Neural crest cell (in vitro differentiated cells): Measurements from ENCODE around the gene EXOSC2. TPM values are rescaled to one million over a fixed set of nuclear protein-coding genes. Genes with fewer than 3 reads are reported as not detected.
A peak's percentile ranks its signal among the peaks of the same experiment; 100 is the strongest.

Experiments
- DNase-seq: peaks from one replicate; pipeline ENCODE4 v3.0.0; 2021; ENCODE audit warnings: low read depth, mixed read lengths, low spot score
- H3K27ac Mint-ChIP-seq: one replicate; pipeline ENCODE4 v1.8.0; 2021; ENCODE audit warnings: mild to moderate bottlenecking, mixed read lengths; ENCODE audit not compliant: unreplicated experiment
- H3K27me3 Mint-ChIP-seq: 2 replicates; pipeline ENCODE4 v1.8.0; 2021; ENCODE audit warnings: low read depth, mild to moderate bottlenecking, mixed read lengths
- H3K36me3 Mint-ChIP-seq: 2 replicates; pipeline ENCODE4 v1.8.0; 2021; ENCODE audit warnings: low read depth, mild to moderate bottlenecking, mixed read lengths
- H3K4me1 Mint-ChIP-seq: 2 replicates; pipeline ENCODE4 v1.8.0; 2021; ENCODE audit warnings: mixed read lengths
- H3K4me3 Mint-ChIP-seq: one replicate; pipeline ENCODE4 v1.8.0; 2021; ENCODE audit warnings: mild to moderate bottlenecking, mixed read lengths
- H3K9me3 Mint-ChIP-seq: 2 replicates; pipeline ENCODE4 v1.8.0; 2021; ENCODE audit warnings: mixed read lengths
- CTCF ChIP-seq: fragments of 200-600 bp; sonication (generic); conservative IDR thresholded peaks from 2 replicates; pipeline ENCODE4 v1.5.0; 2021; ENCODE audit warnings: antibody characterized with exemption, mild to moderate bottlenecking
- total RNA-seq: library from RNA; stranded (reverse); gene quantifications from 2 replicates; pipeline ENCODE4 v1.2.1, GENCODE V29; 2021

Gene EXOSC2
- total RNA-seq, 1 donor from 2014 or later = 103 TPM

- Mint-ChIP-seq H3K9me3 (no peaks in the 10 kb centered on the region), H3K4me1 (peaks cover 58% of the 10 kb centered on the region), H3K4me3 (peak overlapping the region; percentile 94), H3K27me3 (no peaks in the 10 kb centered on the region), H3K36me3 (peaks cover 14% of the 10 kb centered on the region), H3K27ac (peak overlapping the region; percentile 82)
- TF ChIP-seq CTCF = no peak
- DNase-seq = no peak
These were observed 517 bp upstream of the EXOSC2 start for GRCh38 chr9:130693101-130693425.

- no peaks in the 10 kb centered on the region for H3K9me3 Mint-ChIP-seq
- H3K4me3 Mint-ChIP-seq = peak overlapping the region; percentile 94
- no peak for DNase-seq
- TF ChIP-seq CTCF = no peak
- no peaks in the 10 kb centered on the region for H3K27me3 Mint-ChIP-seq
- peaks cover 21% of the 10 kb centered on the region for H3K36me3 Mint-ChIP-seq
- peak overlapping the region; percentile 87 for H3K27ac Mint-ChIP-seq
- peaks cover 58% of the 10 kb centered on the region for H3K4me1 Mint-ChIP-seq
These were observed 625 bp downstream of the EXOSC2 start for GRCh38 chr9:130694205-130694604.

GRCh38 chr9:130696139-130696650 lies 2.6 kb downstream of the EXOSC2 start:
- Mint-ChIP-seq H3K9me3 (no peaks in the 10 kb centered on the region), H3K27me3 (no peaks in the 10 kb centered on the region), H3K36me3 (peaks cover 24% of the 10 kb centered on the region), H3K27ac (no peak overlapping the region), H3K4me1 (peaks cover 53% of the 10 kb centered on the region), H3K4me3 (peak overlapping the region; percentile 38)
- TF ChIP-seq CTCF = no peak
- no peak for DNase-seq

- no peak overlapping the region for H3K27ac Mint-ChIP-seq
- TF ChIP-seq CTCF = no peak
- H3K4me3 Mint-ChIP-seq = peak overlapping the region; percentile 50
- H3K9me3 Mint-ChIP-seq = no peaks in the 10 kb centered on the region
- DNase-seq = no peak
- H3K27me3 Mint-ChIP-seq = no peaks in the 10 kb centered on the region
- peaks cover 57% of the 10 kb centered on the region for H3K4me1 Mint-ChIP-seq
- peaks cover 24% of the 10 kb centered on the region for H3K36me3 Mint-ChIP-seq
These were observed 3.4 kb downstream of the EXOSC2 start for GRCh38 chr9:130696996-130697395.

GRCh38 chr9:130698514-130698913 lies 4.9 kb downstream of the EXOSC2 start:
- peak overlapping the region; percentile 33 for H3K4me3 Mint-ChIP-seq
- DNase-seq = no peak
- peaks cover 32% of the 10 kb centered on the region for H3K36me3 Mint-ChIP-seq
- H3K27ac Mint-ChIP-seq = no peak overlapping the region
- no peak for TF ChIP-seq CTCF
- H3K9me3 Mint-ChIP-seq = no peaks in the 10 kb centered on the region
- H3K4me1 Mint-ChIP-seq = peaks cover 47% of the 10 kb centered on the region
- H3K27me3 Mint-ChIP-seq = no peaks in the 10 kb centered on the region

- H3K4me3 Mint-ChIP-seq = no peak overlapping the region
- H3K36me3 Mint-ChIP-seq = peaks cover 36% of the 10 kb centered on the region
- TF ChIP-seq CTCF = no peak
- no peaks in the 10 kb centered on the region for H3K27me3 Mint-ChIP-seq
- peaks cover 46% of the 10 kb centered on the region for H3K4me1 Mint-ChIP-seq
- H3K27ac Mint-ChIP-seq = peak overlapping the region; percentile 21
- no peak for DNase-seq
- no peaks in the 10 kb centered on the region for H3K9me3 Mint-ChIP-seq
These were observed 5.5 kb downstream of the EXOSC2 start for GRCh38 chr9:130699047-130699446.
